K562 (cell line): ENCODE results near the gene MYO9A.

ENCODE experiments used
- DIDO1 ChIP-seq: fragments of 450-650 bp; IDR thresholded peaks from 2 replicates; pipeline ENCODE4 v1.6.1; 2016; ENCODE audit warnings: low read depth, missing biosample characterization, missing genetic modification characterization
- FOXM1 ChIP-seq, 2 experiments: fragments of 450-650 bp in 1 of 2; sonication (generic) in 1 of 2; formaldehyde crosslinking in 1 of 2; IDR thresholded peaks; 2 replicates each; pipeline versions ENCODE4 v1.6.1 to v1.9.0; 2017 to 2022; ENCODE audit warnings: low read depth in 2 of 2, mild to moderate bottlenecking in 2 of 2, missing genetic modification reagents in 1 of 2, moderate library complexity in 1 of 2
- HDGF ChIP-seq: fragments of 450-650 bp; IDR thresholded peaks from 2 replicates; pipeline ENCODE4 v1.6.1; 2016
- HES1 ChIP-seq: fragments of 450-650 bp; IDR thresholded peaks from 2 replicates; pipeline ENCODE4 v1.6.1; 2016; ENCODE audit warnings: low read depth, mild to moderate bottlenecking, moderate library complexity
- HMGN3 ChIP-seq: IDR thresholded peaks from 2 replicates; pipeline ENCODE4 v1.6.1; 2011; ENCODE audit warnings: borderline replicate concordance, low read depth, mild to moderate bottlenecking, mixed read lengths, low read length; ENCODE audit not compliant: insufficient read length; ENCODE audit errors: extremely low read depth
- HNRNPK ChIP-seq: fragments of 200-400 bp; formaldehyde crosslinking; IDR thresholded peaks from one replicate; pipeline ENCODE4 v1.6.1; 2018; ENCODE audit warnings: mild to moderate bottlenecking, low read depth, low read length; ENCODE audit not compliant: poor library complexity, severe bottlenecking
- ZNF146 ChIP-seq: IDR thresholded peaks from one replicate; pipeline ENCODE4 v1.6.1; 2018; ENCODE audit warnings: missing compliant biosample characterization; ENCODE audit not compliant: unreplicated experiment

- TF ChIP-seq DIDO1 (tag), result no peak
- no peak for TF ChIP-seq HDGF
- TF ChIP-seq HMGN3, result no peak
- TF ChIP-seq FOXM1 (IDR thresholded peaks at IDR 0.05; ENCODE audit: low read depth), result no peak
- TF ChIP-seq FOXM1 (CRISPR knock-in tag; IDR thresholded peaks at IDR 0.05; ENCODE audit: low read depth), result no peak
- no peak for TF ChIP-seq HNRNPK
- no peak for TF ChIP-seq ZNF146 (CRISPR knock-in tag)
- TF ChIP-seq HES1, result no peak
Observed at GRCh38 chr15:72042865-72043264, 75.1 kb downstream of the MYO9A start.
